K562 (cell line): ENCODE results near the gene HELZ. TPM values are rescaled to one million over a fixed set of nuclear protein-coding genes. Genes with fewer than 3 reads are reported as not detected.

Experiments
- ATAC-seq: fragments of 200-7000 bp; cut with Tn5 transposase; 3 replicates; pipeline ENCODE4 v1.9.1; 2020; ENCODE audit warnings: moderate library complexity
- BruUV-seq: library from RNA; stranded (reverse); fragments of 400-500 nt; replicated peaks from 2 replicates; lab custom pipeline; 2021; lab: Mats Ljungman, UMichigan
- CTCF ChIA-PET: fragments of 300-600 bp; formaldehyde crosslinking; extraction: SDS; loops from one replicate; lab custom pipeline; 2021; ENCODE audit warnings: low intra/inter-chr PET ratio; lab: Yijun Ruan, JAX
- POLR2A ChIA-PET: fragments of 300-600, 350-650 bp; sonication (Branson Sonifier 250); formaldehyde crosslinking; extraction: SDS; loops from one replicate; lab custom pipeline; 2021; ENCODE audit warnings: antibody characterized with exemption, inconsistent platforms; lab: Yijun Ruan, JAX
- DNase-seq, 4 experiments: peaks; one replicate each; pipeline versions ENCODE4 v3.0.0 to v3.0.0-alpha.2; 2011 to 2018; ENCODE audit warnings: low spot score in 3 of 4, mixed read lengths in 3 of 4; ENCODE audit errors: extremely low read depth in 1 of 4
- FAIRE-seq: peaks from 2 replicates; lab custom pipeline; 2011; peaks lifted over from hg19 to GRCh38; lab: Jason Lieb, UNC
- H2AFZ ChIP-seq: 2 replicates; pipeline ENCODE4 v1.6.0; 2011; ENCODE audit warnings: low read depth, low read length, control low read depth, inconsistent platforms
- H3K27ac ChIP-seq: fragments of 200-600 bp; 3 replicates; pipeline ENCODE4 v1.8.0; 2011; ENCODE audit warnings: low read depth, mild to moderate bottlenecking, control low read depth, inconsistent platforms, low read length, moderate library complexity, mixed read lengths; ENCODE audit errors: extremely low read depth
- H3K27me3 ChIP-seq, 2 experiments: fragments of 300-600 bp in 1 of 2; 2 replicates in 1 of 2; 3 replicates in 1 of 2; pipeline versions ENCODE4 v1.6.0 to v1.8.0; 2011; ENCODE audit warnings: inconsistent platforms in 2 of 2, low read length in 2 of 2, mild to moderate bottlenecking in 1 of 2, mixed read lengths in 1 of 2, moderate library complexity in 1 of 2; ENCODE audit not compliant: control insufficient read depth in 2 of 2, insufficient read depth in 2 of 2
- H3K36me3 ChIP-seq: fragments of 300-600 bp; 3 replicates; pipeline ENCODE4 v1.8.0; 2011; ENCODE audit warnings: mild to moderate bottlenecking, low read length, inconsistent platforms; ENCODE audit not compliant: control insufficient read depth, insufficient read depth
- H3K4me1 ChIP-seq, 2 experiments: fragments of 200-600 bp in 1 of 2; replicated peaks in 1 of 2; 2 replicates in 1 of 2; 3 replicates in 1 of 2; pipeline versions ENCODE4 v1.5.1 to v1.8.0; 2011; ENCODE audit warnings: inconsistent platforms in 2 of 2, low read length in 2 of 2, mild to moderate bottlenecking in 1 of 2, mixed read lengths in 1 of 2, moderate library complexity in 1 of 2; ENCODE audit not compliant: control insufficient read depth in 2 of 2, insufficient read depth in 2 of 2
- H3K4me2 ChIP-seq: 2 replicates; pipeline ENCODE4 v1.6.1; 2011; ENCODE audit warnings: low read length, control low read depth, inconsistent platforms, mixed read lengths; ENCODE audit not compliant: insufficient read depth
- H3K4me3 ChIP-seq: fragments of 200-600 bp; sonication (generic), shearing (Covaris generic); 2 replicates; pipeline ENCODE4 v1.5.1; 2016; ENCODE audit warnings: control low read depth, inconsistent platforms
- H3K79me2 ChIP-seq: fragments of 200-600 bp; 3 replicates; pipeline ENCODE4 v1.8.0; 2011; ENCODE audit warnings: low read length, inconsistent platforms; ENCODE audit not compliant: control insufficient read depth, insufficient read depth
- H3K9ac ChIP-seq, 2 experiments: 2 replicates each; pipeline versions ENCODE4 v1.6.0 to v1.6.1; 2011; ENCODE audit warnings: low read depth in 2 of 2, low read length in 2 of 2, control low read depth in 1 of 2, inconsistent platforms in 1 of 2, mild to moderate bottlenecking in 1 of 2, mixed read lengths in 1 of 2; ENCODE audit not compliant: insufficient read depth in 1 of 2
- H3K9me1 ChIP-seq: one replicate; pipeline ENCODE4 v1.6.0; 2011; ENCODE audit warnings: inconsistent platforms, mild to moderate bottlenecking, low read length, moderate library complexity; ENCODE audit not compliant: control insufficient read depth, insufficient read depth
- H3K9me3 ChIP-seq: replicated peaks from 2 replicates; pipeline ENCODE4 v1.5.1; 2011; ENCODE audit warnings: low read depth, low read length, inconsistent platforms; ENCODE audit not compliant: control insufficient read depth, insufficient read depth
- H4K20me1 ChIP-seq: replicated peaks from 2 replicates; pipeline ENCODE4 v1.6.1; 2011; ENCODE audit warnings: low read length, inconsistent platforms, mixed read lengths; ENCODE audit not compliant: control insufficient read depth, insufficient read depth
- CBX8 ChIP-seq: fragments of 200-600 bp; sonication (generic); IDR thresholded peaks from 2 replicates; pipeline ENCODE4 v1.6.1; 2012; ENCODE audit warnings: borderline replicate concordance, mixed run types, low read depth, mild to moderate bottlenecking, moderate library complexity, mixed read lengths, low read length, control low read depth, inconsistent platforms; ENCODE audit not compliant: poor library complexity, severe bottlenecking; ENCODE audit errors: extremely low read depth
- MYNN ChIP-seq, 2 experiments: sonication (generic); formaldehyde crosslinking in 1 of 2; IDR thresholded peaks; 2 replicates each; pipeline versions ENCODE4 v1.5.0 to v1.6.1; 2016 to 2020; ENCODE audit warnings: antibody characterized with exemption in 1 of 2, missing genetic modification reagents in 1 of 2
- TAF1 ChIP-seq: IDR thresholded peaks from 2 replicates; pipeline ENCODE4 v1.6.1; 2011; ENCODE audit warnings: mild to moderate bottlenecking, low read length, moderate library complexity; ENCODE audit not compliant: insufficient read depth, control insufficient read depth, severe bottlenecking; ENCODE audit errors: extremely low read depth
- ZNF583 ChIP-seq: fragments of 250-450 bp; sonication (Bioruptor Pico); IDR thresholded peaks from 2 replicates; pipeline ENCODE4 v1.4.0; 2020
- ZSCAN32 ChIP-seq: fragments of 450-650 bp; formaldehyde crosslinking; IDR thresholded peaks from 2 replicates; pipeline ENCODE4 v1.4.0; 2020; ENCODE audit warnings: mild to moderate bottlenecking, moderate library complexity
- WGBS: fragments of 100-300 bp; shearing (Covaris generic); methylation state at CpG from one replicate; pipeline ENCODE4 v1.1.6; 2016; ENCODE audit warnings: low coverage, mixed read lengths; ENCODE audit not compliant: insufficient coverage; ENCODE audit errors: missing lambda C conversion rate; 5-methylcytosine and 5-hydroxymethylcytosine counted together
- in situ Hi-C: fragments of 300-500 bp; cut with MboI; formaldehyde crosslinking; loops from 4 replicates; pipeline ENCODE4 v1.15.0; 2018; ENCODE audit warnings: inconsistent platforms, mixed read lengths
- intact Hi-C: fragments of 100-400 bp; cut with micrococcal nuclease; formaldehyde crosslinking; loops from 2 replicates; pipeline ENCODE4 v1.14.2; 2022
- polyA plus RNA-seq, 8 experiments: library from polyadenylated mRNA; depleted of rRNA in 4 of 8; stranded (reverse) in 5 of 8; unstranded in 3 of 8; fragments of >200 nt; fragmentation: Nextera tagmentation in 2 of 8; fragmentation: Illumina TruSeq in 1 of 8; extraction: Ambion mirVana in 2 of 8; extraction: Trizol in 1 of 8; gene quantifications; 2 replicates each; pipeline versions ENCODE4 v1.2.1 to v1.2.3, GENCODE V29; 2011 to 2014; ENCODE audit warnings: inconsistent platforms in 1 of 8, missing spikeins in 1 of 8
- total RNA-seq, 7 experiments: library from RNA; depleted of rRNA in 6 of 7; stranded (reverse); fragments of >200 nt in 6 of 7; fragmentation: Illumina TruSeq in 2 of 7; extraction: Trizol in 2 of 7; gene quantifications; 2 replicates each; pipeline versions ENCODE4 v1.2.1 to v1.2.3, GENCODE V29; 2011 to 2021; ENCODE audit warnings: low replicate concordance in 1 of 7
- TF ChIP-seq, protein P1 (sequence below), 2 experiments: IDR thresholded peaks in 1 of 2; conservative IDR thresholded peaks in 1 of 2; 2 replicates each; pipeline ENCODE4 v1.6.1; 2016; ENCODE audit warnings: low read depth in 2 of 2, mild to moderate bottlenecking in 1 of 2, missing compliant biosample characterization in 1 of 2, missing genetic modification characterization in 1 of 2, moderate library complexity in 1 of 2
- TF ChIP-seq, protein P2 (sequence below): fragments of 250-450 bp; sonication (Bioruptor Pico); IDR thresholded peaks from 2 replicates; pipeline ENCODE4 v1.5.0; 2021

Gene HELZ
- total and polyA plus RNA-seq, 9 of the 15 experiments (the other 6 are each of a cell fraction or from before 2014, with no cell fraction given), result 5.2 to 39.8 (median 17.3) TPM

DNA sequence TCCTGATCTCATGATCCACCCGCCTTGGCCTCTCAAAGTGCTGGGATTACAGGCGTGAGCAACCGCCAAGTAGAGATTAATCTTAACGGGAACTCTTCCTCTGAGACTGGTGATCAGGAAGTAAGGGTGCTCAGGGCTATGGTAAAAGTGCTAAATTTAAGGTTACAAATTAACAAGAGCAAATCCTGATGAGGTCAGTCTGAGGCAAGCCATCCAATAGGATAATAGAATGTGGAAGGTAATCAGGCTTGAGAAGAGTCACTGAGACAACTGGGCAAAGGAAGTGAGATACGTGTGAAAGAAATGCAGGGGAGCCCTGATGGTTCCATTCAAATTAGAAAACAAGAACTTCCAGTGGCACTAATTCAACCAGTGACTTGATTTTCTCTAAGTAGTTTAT, 131.5 kb downstream of the HELZ start:
- no peak for TF ChIP-seq ZSCAN32 (CRISPR knock-in tag)
- no peak for TF ChIP-seq MYNN (IDR thresholded peaks at IDR 0.05)
- TF ChIP-seq MYNN (CRISPR knock-in tag; IDR thresholded peaks at IDR 0.05), result no peak
- TF ChIP-seq, protein P1, sequence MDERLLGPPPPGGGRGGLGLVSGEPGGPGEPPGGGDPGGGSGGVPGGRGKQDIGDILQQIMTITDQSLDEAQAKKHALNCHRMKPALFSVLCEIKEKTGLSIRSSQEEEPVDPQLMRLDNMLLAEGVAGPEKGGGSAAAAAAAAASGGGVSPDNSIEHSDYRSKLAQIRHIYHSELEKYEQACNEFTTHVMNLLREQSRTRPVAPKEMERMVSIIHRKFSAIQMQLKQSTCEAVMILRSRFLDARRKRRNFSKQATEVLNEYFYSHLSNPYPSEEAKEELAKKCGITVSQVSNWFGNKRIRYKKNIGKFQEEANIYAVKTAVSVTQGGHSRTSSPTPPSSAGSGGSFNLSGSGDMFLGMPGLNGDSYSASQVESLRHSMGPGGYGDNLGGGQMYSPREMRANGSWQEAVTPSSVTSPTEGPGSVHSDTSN (CRISPR knock-in tag; IDR thresholded peaks at IDR 0.05; ENCODE audit: low read depth), result no peak
- TF ChIP-seq, protein P1 (tag; conservative IDR thresholded peaks at IDR 0.05; ENCODE audit: low read depth), result no peak
- no peak for TF ChIP-seq TAF1
- no peak for TF ChIP-seq CBX8
- TF ChIP-seq ZNF583 (CRISPR knock-in tag), result no peak
- TF ChIP-seq, protein P2, sequence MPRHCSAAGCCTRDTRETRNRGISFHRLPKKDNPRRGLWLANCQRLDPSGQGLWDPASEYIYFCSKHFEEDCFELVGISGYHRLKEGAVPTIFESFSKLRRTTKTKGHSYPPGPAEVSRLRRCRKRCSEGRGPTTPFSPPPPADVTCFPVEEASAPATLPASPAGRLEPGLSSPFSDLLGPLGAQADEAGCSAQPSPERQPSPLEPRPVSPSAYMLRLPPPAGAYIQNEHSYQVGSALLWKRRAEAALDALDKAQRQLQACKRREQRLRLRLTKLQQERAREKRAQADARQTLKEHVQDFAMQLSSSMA (CRISPR knock-in tag), result no peak
- 95% methylated on average over 5 of the region's 5 CpGs for WGBS
- in situ Hi-C loops, result no loop called here
- ATAC-seq (no peak), FAIRE-seq (no peak), DNase-seq (no peak)
- Histone ChIP-seq H3K4me3 (no peak overlapping the region), H3K36me3 (peaks cover 61% of the 10 kb centered on the region), H3K27me3 (no peaks in the 10 kb centered on the region), H3K9me3 (no peaks in the 10 kb centered on the region), H3K4me1 (peaks cover 0 to 17% of the 10 kb centered on the region in 2 experiments; a peak in 3 of 5 replicates), H3K9ac (no peak overlapping the region), H4K20me1 (no peaks in the 10 kb centered on the region), H3K9me1 (no peaks in the 10 kb centered on the region), H2AFZ (no peak overlapping the region), H3K4me2 (no peak overlapping the region), H3K27ac (no peak overlapping the region), H3K79me2 (no peaks in the 10 kb centered on the region)
- no TSS peak for BruUV-seq
- POLR2A ChIA-PET, result interaction anchor here (0.6 kb wide), 1 partner anchor 22 kb away, joined by 3 read pairs; no protein-coding TSS in a partner anchor
- intact Hi-C loops, result no loop called here
- CTCF ChIA-PET, result no interaction called here
